Activated CD4-positive, alpha-beta T cell treated with anti-CD3 and anti-CD28 coated beads, Interleukin-2, Interleukin-6, amounts not matched to agents 100 ng/mL and 50 ng/mL, durations not matched to agents 16 hours and 8 hours (primary cell): ENCODE results near the gene AGAP6.
"Not testable (repeated sequence)": the region's sequence is repeated elsewhere in the genome, so short reads cannot be mapped to it uniquely, and the experiment has no call there.

Source experiments
- DNase-seq: peaks from one replicate; pipeline ENCODE4 v3.0.0-alpha.2; 2020

AGAP6 gene

GRCh38 chr10:49988376-49988775 is at the start of gene AGAP6:
Gene AGAP6 (plus strand): TSS chr10:49988406. CDS start chr10:49988716, 310 bp downstream.
- not testable (repeated sequence) for DNase-seq

GRCh38 chr10:49941447-49942338 is 46.5 kb upstream of the AGAP6 start, which contains the start of the genes PARG and TIMM23B:
Gene PARG (minus strand): TSS chr10:49942027. CDS start chr10:49941725, 302 bp downstream.
Gene TIMM23B (plus strand): TSS chr10:49942053. CDS start chr10:49942195, 142 bp downstream.
- DNase-seq = peak; percentile 89

GRCh38 chr10:49942339-49942705 is 45.9 kb upstream of the AGAP6 start:
- DNase-seq = not testable (repeated sequence)

- not testable (repeated sequence) for DNase-seq
Observed at GRCh38 chr10:49943607-49944006, 44.6 kb upstream of the AGAP6 start.

- not testable (repeated sequence) for DNase-seq
Observed at GRCh38 chr10:49948142-49948541, 40.1 kb upstream of the AGAP6 start.

- DNase-seq = not testable (repeated sequence)
Observed at GRCh38 chr10:49948737-49949136, 39.5 kb upstream of the AGAP6 start.

- not testable (repeated sequence) for DNase-seq
Observed at GRCh38 chr10:49952006-49952405, 36.2 kb upstream of the AGAP6 start.

GRCh38 chr10:49953122-49953521 is 35.1 kb upstream of the AGAP6 start:
- not testable (repeated sequence) for DNase-seq

- DNase-seq = not testable (repeated sequence)
Observed at GRCh38 chr10:49970331-49970857, 17.8 kb upstream of the AGAP6 start.

GRCh38 chr10:49971466-49971865 is 16.7 kb upstream of the AGAP6 start:
- not testable (repeated sequence) for DNase-seq

- DNase-seq = not testable (repeated sequence)
Observed at GRCh38 chr10:49972094-49972493, 16.1 kb upstream of the AGAP6 start.

GRCh38 chr10:49977756-49978155 is 10.4 kb upstream of the AGAP6 start:
- DNase-seq = not testable (repeated sequence)

GRCh38 chr10:49987207-49987606 is 999 bp upstream of the AGAP6 start:
- DNase-seq = not testable (repeated sequence)

GRCh38 chr10:49995321-49995720 is 7.1 kb downstream of the AGAP6 start:
- not testable (repeated sequence) for DNase-seq

GRCh38 chr10:50014024-50014423 is 25.8 kb downstream of the AGAP6 start:
- not testable (repeated sequence) for DNase-seq

GRCh38 chr10:50015596-50016220 is 27.5 kb downstream of the AGAP6 start:
- DNase-seq = not testable (repeated sequence)

GRCh38 chr10:50016926-50017325 is 28.7 kb downstream of the AGAP6 start:
- not testable (repeated sequence) for DNase-seq

GRCh38 chr10:50017646-50018045 is 29.4 kb downstream of the AGAP6 start:
- DNase-seq = not testable (repeated sequence)

- not testable (repeated sequence) for DNase-seq
Observed at GRCh38 chr10:50019279-50019678, 31.1 kb downstream of the AGAP6 start.

GRCh38 chr10:50020451-50021024 is 32.3 kb downstream of the AGAP6 start:
- not testable (repeated sequence) for DNase-seq

GRCh38 chr10:50021646-50022045 is 33.4 kb downstream of the AGAP6 start:
- no peak for DNase-seq

- DNase-seq = not testable (repeated sequence)
Observed at GRCh38 chr10:50024716-50025383, 36.6 kb downstream of the AGAP6 start.
